ENCODE measurements around the gene XYLT1. TPM values are rescaled to one million over a fixed set of nuclear protein-coding genes. Genes with fewer than 3 reads are reported as not detected.

Gene XYLT1
- total RNA-seq, 1 experiment from 2014 or later, result 14.5 TPM

- H3K27ac ChIP-seq (ENCODE audit: insufficient read length, low read depth, low read length), result no peak overlapping the region
- H4K5ac ChIP-seq (ENCODE audit: insufficient read length, low read depth, low read length), result no peak overlapping the region
- no peak overlapping the region for H3K18ac ChIP-seq (ENCODE audit: insufficient read length, low read depth, low read length)
- no peaks in the 10 kb centered on the region; the same call in 1 of the 2 replicates for H3K4me1 ChIP-seq (ENCODE audit: insufficient read depth, low read length)
- no peak overlapping the region for H3K56ac ChIP-seq (ENCODE audit: insufficient read length, low read depth, low read length)
- no peaks in the 10 kb centered on the region for H3K9me3 ChIP-seq (ENCODE audit: control insufficient read depth, low read depth, low read length)
- H3K79me1 ChIP-seq (ENCODE audit: insufficient read depth, low read depth, low read length, poor library complexity, severe bottlenecking), result no peaks in the 10 kb centered on the region
- no peak for DNase-seq
- Mint-ChIP-seq H3K36me3 (ENCODE audit: insufficient read depth in 1 of 3, low read depth in 3 of 3) (no peaks in the 10 kb centered on the region; a peak in 3 of 7 replicates), H3K27me3 (ENCODE audit: low read depth) (no peaks in the 10 kb centered on the region), H3K4me3 (no peak overlapping the region), H3K9me3 (no peaks in the 10 kb centered on the region), H3K27ac (no peak overlapping the region), H3K4me1 (peaks cover 4 to 5% of the 10 kb centered on the region in 2 experiments; a peak in 1 of 4 replicates)
- H3T11ph ChIP-seq (ENCODE audit: low read length), result no peak overlapping the region
- no peak overlapping the region for H3K14ac ChIP-seq (ENCODE audit: insufficient read depth, low read length)
- H3K27me3 ChIP-seq (ENCODE audit: insufficient read depth, low read length), result no peaks in the 10 kb centered on the region
- no peak overlapping the region for H2BK15ac ChIP-seq (ENCODE audit: low read depth, low read length)
- TF ChIP-seq, protein P1, sequence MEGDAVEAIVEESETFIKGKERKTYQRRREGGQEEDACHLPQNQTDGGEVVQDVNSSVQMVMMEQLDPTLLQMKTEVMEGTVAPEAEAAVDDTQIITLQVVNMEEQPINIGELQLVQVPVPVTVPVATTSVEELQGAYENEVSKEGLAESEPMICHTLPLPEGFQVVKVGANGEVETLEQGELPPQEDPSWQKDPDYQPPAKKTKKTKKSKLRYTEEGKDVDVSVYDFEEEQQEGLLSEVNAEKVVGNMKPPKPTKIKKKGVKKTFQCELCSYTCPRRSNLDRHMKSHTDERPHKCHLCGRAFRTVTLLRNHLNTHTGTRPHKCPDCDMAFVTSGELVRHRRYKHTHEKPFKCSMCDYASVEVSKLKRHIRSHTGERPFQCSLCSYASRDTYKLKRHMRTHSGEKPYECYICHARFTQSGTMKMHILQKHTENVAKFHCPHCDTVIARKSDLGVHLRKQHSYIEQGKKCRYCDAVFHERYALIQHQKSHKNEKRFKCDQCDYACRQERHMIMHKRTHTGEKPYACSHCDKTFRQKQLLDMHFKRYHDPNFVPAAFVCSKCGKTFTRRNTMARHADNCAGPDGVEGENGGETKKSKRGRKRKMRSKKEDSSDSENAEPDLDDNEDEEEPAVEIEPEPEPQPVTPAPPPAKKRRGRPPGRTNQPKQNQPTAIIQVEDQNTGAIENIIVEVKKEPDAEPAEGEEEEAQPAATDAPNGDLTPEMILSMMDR (conservative IDR thresholded peaks at IDR 0.05), result no peak
- H2AFZ ChIP-seq (ENCODE audit: low read length), result no peak overlapping the region
- H2BK120ac ChIP-seq (ENCODE audit: low read depth, low read length, poor library complexity, severe bottlenecking), result no peak overlapping the region
- no peak overlapping the region for H2BK5ac ChIP-seq (ENCODE audit: insufficient read length, low read length)
- no peak overlapping the region for H3K4me2 ChIP-seq (ENCODE audit: insufficient read depth, insufficient read length, low read length)
- no peak overlapping the region for H2BK12ac ChIP-seq (ENCODE audit: insufficient read length, low read depth, low read length)
- H2BK20ac ChIP-seq (ENCODE audit: low read depth, low read length, poor library complexity, severe bottlenecking), result no peak overlapping the region
- no peak overlapping the region for H2AK5ac ChIP-seq (ENCODE audit: insufficient read length, low read length)
- no peak overlapping the region for H3K23ac ChIP-seq (ENCODE audit: insufficient read length, low read depth, low read length)
- no peak overlapping the region for H4K91ac ChIP-seq (ENCODE audit: insufficient read length, low read depth, low read length)
- no peaks in the 10 kb centered on the region for H3K79me2 ChIP-seq (ENCODE audit: insufficient read depth, low read length)
- no CpG with 5 or more reads among the region's 6 CpGs for WGBS (ENCODE audit: extremely low coverage, insufficient read length, low lambda C conversion rate)
- H3K4ac ChIP-seq (ENCODE audit: low read depth, low read length), result no peak overlapping the region
- no peak overlapping the region for H4K8ac ChIP-seq (replicated peaks; ENCODE audit: insufficient read length, low read depth, low read length)
- no peaks in the 10 kb centered on the region for H4K20me1 ChIP-seq (ENCODE audit: control insufficient read depth, insufficient read depth, insufficient read length)
- H3K23me2 ChIP-seq (ENCODE audit: insufficient read length, low read depth, low read length, poor library complexity, severe bottlenecking), result no peaks in the 10 kb centered on the region
- H3K9ac ChIP-seq (ENCODE audit: extremely low read depth, insufficient read length, low read length), result no peak overlapping the region
Measured at GRCh38 chr16:17177242-17177958, 293.4 kb downstream of the XYLT1 start.

All from H9 (cell line).